Measurements from ENCODE around the gene ZNF512.

The ZNF512 gene

DNA sequence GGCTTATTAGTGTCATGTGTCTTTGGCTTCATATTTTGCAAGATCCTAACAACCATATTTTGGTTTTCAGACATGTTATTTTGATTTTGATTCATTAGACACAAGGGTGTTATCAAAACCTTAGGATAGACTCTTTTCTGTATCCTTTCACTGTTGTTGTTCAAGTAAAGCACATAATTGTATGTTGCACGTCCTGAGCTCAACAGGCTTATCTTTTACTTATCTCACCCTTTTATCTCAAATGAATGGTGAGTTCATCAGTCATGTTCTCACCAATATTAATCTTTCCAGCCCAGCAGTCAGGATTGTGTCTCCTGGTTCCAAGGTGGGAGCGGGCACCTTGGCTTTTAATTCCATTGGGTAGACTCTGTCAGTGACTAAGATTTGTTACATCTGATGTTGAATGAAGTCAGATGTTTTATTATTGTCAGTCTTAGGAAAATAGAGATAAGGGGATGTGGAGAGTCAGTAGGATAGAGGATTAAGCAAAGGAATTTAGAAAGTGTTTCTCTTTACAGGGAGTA, 57.9 kb downstream of the ZNF512 start:
- Histone ChIP-seq H3K9me3 (replicated peaks; ENCODE audit: low read length) (no peaks in the 10 kb centered on the region), H3K36me3 (ENCODE audit: insufficient read depth, low read length) (peaks cover 61% of the 10 kb centered on the region), H3K9ac (ENCODE audit: low read depth, low read length) (no peak overlapping the region), H3K4me3 (ENCODE audit: low read length) (no peak overlapping the region), H3K27me3 (ENCODE audit: control insufficient read depth, insufficient read depth, low read length) (no peaks in the 10 kb centered on the region), H3K4me2 (ENCODE audit: low read length) (no peak overlapping the region), H3K4me1 (ENCODE audit: control insufficient read depth, insufficient read depth, low read length) (peaks cover 25% of the 10 kb centered on the region)

- H3K36me3 ChIP-seq (ENCODE audit: insufficient read depth, low read length), result peaks cover 69% of the 10 kb centered on the region
- H3K27me3 ChIP-seq (ENCODE audit: control insufficient read depth, insufficient read depth, low read length), result no peaks in the 10 kb centered on the region
- no peaks in the 10 kb centered on the region for H3K9me3 ChIP-seq (replicated peaks; ENCODE audit: low read length)
- no peak overlapping the region for H3K4me2 ChIP-seq (ENCODE audit: low read length)
- H3K4me3 ChIP-seq (ENCODE audit: low read length), result no peak overlapping the region
- no peaks in the 10 kb centered on the region for H3K4me1 ChIP-seq (ENCODE audit: control insufficient read depth, insufficient read depth, low read length)
- H3K9ac ChIP-seq (ENCODE audit: low read depth, low read length), result no peak overlapping the region
Observed at GRCh38 chr2:27645197-27645596, 62.4 kb downstream of the ZNF512 start.

GRCh38 chr2:27647289-27647688, 64.4 kb downstream of the ZNF512 start:
- peaks cover 68% of the 10 kb centered on the region for H3K36me3 ChIP-seq (ENCODE audit: insufficient read depth, low read length)
- H3K4me1 ChIP-seq (ENCODE audit: control insufficient read depth, insufficient read depth, low read length), result no peaks in the 10 kb centered on the region
- H3K9ac ChIP-seq (ENCODE audit: low read depth, low read length), result no peak overlapping the region

GRCh38 chr2:27647737-27648136, 64.9 kb downstream of the ZNF512 start:
- no peaks in the 10 kb centered on the region for H3K27me3 ChIP-seq (ENCODE audit: control insufficient read depth, insufficient read depth, low read length)
- H3K4me2 ChIP-seq (ENCODE audit: low read length), result no peak overlapping the region
- H3K4me1 ChIP-seq (ENCODE audit: control insufficient read depth, insufficient read depth, low read length), result no peaks in the 10 kb centered on the region
- H3K9me3 ChIP-seq (replicated peaks; ENCODE audit: low read length), result no peaks in the 10 kb centered on the region
- H3K9ac ChIP-seq (ENCODE audit: low read depth, low read length), result no peak overlapping the region
- peaks cover 72% of the 10 kb centered on the region for H3K36me3 ChIP-seq (ENCODE audit: insufficient read depth, low read length)
- H3K4me3 ChIP-seq (ENCODE audit: low read length), result no peak overlapping the region

More at GRCh38 chr2:27647289-27647688, 64.4 kb downstream of the ZNF512 start:
- Histone ChIP-seq H3K4me3 (ENCODE audit: low read length) (no peak overlapping the region), H3K9me3 (replicated peaks; ENCODE audit: low read length) (no peaks in the 10 kb centered on the region), H3K27me3 (ENCODE audit: control insufficient read depth, insufficient read depth, low read length) (no peaks in the 10 kb centered on the region), H3K4me2 (ENCODE audit: low read length) (no peak overlapping the region)

DNA sequence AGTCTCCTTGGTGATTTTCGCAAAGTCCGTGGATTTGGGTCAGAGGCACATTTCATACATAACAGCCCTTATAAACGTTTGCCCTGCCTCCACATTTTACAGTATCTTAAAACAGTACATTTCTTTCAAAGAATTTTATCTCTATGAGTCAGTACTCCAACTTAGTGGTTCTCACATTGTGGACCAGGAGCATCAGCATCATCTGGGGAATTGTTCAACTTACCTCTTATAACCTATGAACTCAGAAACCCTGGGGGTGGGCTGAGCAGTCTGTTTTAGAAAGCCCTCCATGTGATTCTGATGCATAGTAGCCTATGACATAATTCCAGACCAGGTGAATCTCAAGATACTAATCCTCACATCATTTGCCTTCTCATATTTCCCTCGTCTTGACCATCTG, 68.2 kb downstream of the ZNF512 start:
- Histone ChIP-seq H3K9me3 (replicated peaks; ENCODE audit: low read length) (no peaks in the 10 kb centered on the region), H3K4me1 (ENCODE audit: control insufficient read depth, insufficient read depth, low read length) (peaks cover 3% of the 10 kb centered on the region), H3K4me3 (ENCODE audit: low read length) (no peak overlapping the region), H3K4me2 (ENCODE audit: low read length) (no peak overlapping the region), H3K36me3 (ENCODE audit: insufficient read depth, low read length) (peaks cover 81% of the 10 kb centered on the region), H3K9ac (ENCODE audit: low read depth, low read length) (no peak overlapping the region), H3K27me3 (ENCODE audit: control insufficient read depth, insufficient read depth, low read length) (no peaks in the 10 kb centered on the region)

DNA sequence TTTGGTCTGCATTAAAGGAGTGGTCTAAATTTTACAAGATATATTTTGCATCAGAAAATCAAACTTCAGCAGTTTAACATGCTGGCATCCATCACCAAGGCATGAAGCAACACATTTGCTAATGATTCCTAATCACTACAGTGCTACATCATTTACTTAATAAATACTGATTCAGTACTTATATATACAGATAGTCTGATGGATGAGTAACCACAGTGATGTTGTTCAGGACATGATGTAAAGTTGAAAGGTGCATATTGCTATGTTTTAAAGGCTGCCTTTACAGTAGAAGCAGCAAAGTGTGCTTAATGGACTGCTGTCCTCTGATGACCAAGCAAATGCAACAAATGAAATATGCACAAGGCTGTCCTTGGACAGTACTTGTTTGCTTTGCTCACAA, 69.5 kb downstream of the ZNF512 start:
- no peaks in the 10 kb centered on the region for H3K9me3 ChIP-seq (replicated peaks; ENCODE audit: low read length)
- peaks cover 77% of the 10 kb centered on the region for H3K36me3 ChIP-seq (ENCODE audit: insufficient read depth, low read length)
- no peak overlapping the region for H3K4me2 ChIP-seq (ENCODE audit: low read length)
- no peak overlapping the region for H3K4me3 ChIP-seq (ENCODE audit: low read length)
- H3K27me3 ChIP-seq (ENCODE audit: control insufficient read depth, insufficient read depth, low read length), result no peaks in the 10 kb centered on the region
- H3K9ac ChIP-seq (ENCODE audit: low read depth, low read length), result no peak overlapping the region
- H3K4me1 ChIP-seq (ENCODE audit: control insufficient read depth, insufficient read depth, low read length), result peaks cover 3% of the 10 kb centered on the region

- Histone ChIP-seq H3K4me2 (ENCODE audit: low read length) (no peak overlapping the region), H3K36me3 (ENCODE audit: insufficient read depth, low read length) (peaks cover 77% of the 10 kb centered on the region), H3K4me3 (ENCODE audit: low read length) (no peak overlapping the region), H3K4me1 (ENCODE audit: control insufficient read depth, insufficient read depth, low read length) (peaks cover 3% of the 10 kb centered on the region), H3K9me3 (replicated peaks; ENCODE audit: low read length) (no peaks in the 10 kb centered on the region), H3K27me3 (ENCODE audit: control insufficient read depth, insufficient read depth, low read length) (no peaks in the 10 kb centered on the region), H3K9ac (ENCODE audit: low read depth, low read length) (no peak overlapping the region)
Observed at GRCh38 chr2:27652790-27653189, 69.9 kb downstream of the ZNF512 start.

DNA sequence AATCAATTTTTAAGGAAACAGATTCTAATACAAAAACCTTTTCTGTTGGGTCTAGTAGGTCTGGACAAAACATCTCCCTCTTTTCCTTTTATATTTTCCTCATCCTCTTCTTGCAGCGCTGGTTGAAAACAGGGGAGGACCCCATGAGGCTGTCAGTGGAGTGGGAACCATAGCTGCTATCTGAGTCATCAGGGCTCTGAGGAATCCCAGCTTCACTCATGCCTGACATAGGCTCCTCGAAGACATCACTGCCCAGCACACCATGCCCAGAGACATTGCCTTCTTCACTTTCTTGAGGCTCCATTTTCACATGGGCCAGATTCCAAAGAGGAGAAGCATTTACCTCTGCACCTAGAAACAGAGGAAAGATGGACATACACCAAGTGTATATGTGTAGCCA, 70.6 kb downstream of the ZNF512 start:
- no peaks in the 10 kb centered on the region for H3K27me3 ChIP-seq (ENCODE audit: control insufficient read depth, insufficient read depth, low read length)
- H3K4me3 ChIP-seq (ENCODE audit: low read length), result no peak overlapping the region
- H3K4me2 ChIP-seq (ENCODE audit: low read length), result no peak overlapping the region
- H3K9me3 ChIP-seq (replicated peaks; ENCODE audit: low read length), result no peaks in the 10 kb centered on the region
- peaks cover 3% of the 10 kb centered on the region for H3K4me1 ChIP-seq (ENCODE audit: control insufficient read depth, insufficient read depth, low read length)
- H3K9ac ChIP-seq (ENCODE audit: low read depth, low read length), result no peak overlapping the region
- H3K36me3 ChIP-seq (ENCODE audit: insufficient read depth, low read length), result peaks cover 74% of the 10 kb centered on the region

DNA sequence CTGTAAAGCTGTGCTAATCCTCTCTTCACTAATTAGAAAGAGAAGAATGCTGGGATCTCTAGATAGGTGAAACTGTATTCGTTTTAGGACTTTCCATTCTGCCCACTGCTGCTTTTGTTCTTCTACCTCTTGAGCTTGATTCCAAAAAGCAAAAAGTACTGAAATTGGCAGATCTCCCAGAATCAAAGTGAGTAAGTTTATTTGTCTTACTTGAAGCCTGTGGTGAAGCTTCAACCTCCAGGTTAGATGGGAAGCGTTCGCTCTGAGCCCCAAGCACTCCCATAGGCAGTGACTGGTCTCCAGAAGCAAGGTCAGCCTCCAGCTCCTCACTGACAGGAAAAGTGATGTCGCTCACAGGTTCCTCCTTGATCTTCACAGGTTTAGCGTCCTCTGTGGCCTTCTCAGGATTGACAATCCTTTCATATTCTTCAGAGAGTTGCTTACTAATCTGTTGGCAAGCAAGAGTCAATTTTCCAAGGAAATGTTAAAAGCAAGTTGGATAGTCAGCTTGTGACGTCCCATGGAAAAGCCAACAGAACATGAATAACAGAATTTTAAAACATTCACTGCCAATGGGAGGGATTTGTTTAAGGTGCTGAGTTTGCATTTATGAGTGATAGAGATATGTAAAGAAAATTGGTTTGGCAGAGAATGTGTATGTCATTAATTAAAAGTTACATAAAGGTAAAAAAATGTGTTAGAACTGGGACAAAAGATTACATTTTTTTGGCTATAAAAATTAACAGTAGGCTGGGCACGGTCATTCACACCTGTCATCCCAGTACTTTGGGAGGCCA, 72.5 kb downstream of the ZNF512 start:
- Histone ChIP-seq H3K9ac (ENCODE audit: low read depth, low read length) (no peak overlapping the region), H3K9me3 (replicated peaks; ENCODE audit: low read length) (no peaks in the 10 kb centered on the region), H3K36me3 (ENCODE audit: insufficient read depth, low read length) (peaks cover 68% of the 10 kb centered on the region), H3K4me1 (ENCODE audit: control insufficient read depth, insufficient read depth, low read length) (peaks cover 3% of the 10 kb centered on the region), H3K4me2 (ENCODE audit: low read length) (no peak overlapping the region), H3K4me3 (ENCODE audit: low read length) (no peak overlapping the region), H3K27me3 (ENCODE audit: control insufficient read depth, insufficient read depth, low read length) (no peaks in the 10 kb centered on the region)

DNA sequence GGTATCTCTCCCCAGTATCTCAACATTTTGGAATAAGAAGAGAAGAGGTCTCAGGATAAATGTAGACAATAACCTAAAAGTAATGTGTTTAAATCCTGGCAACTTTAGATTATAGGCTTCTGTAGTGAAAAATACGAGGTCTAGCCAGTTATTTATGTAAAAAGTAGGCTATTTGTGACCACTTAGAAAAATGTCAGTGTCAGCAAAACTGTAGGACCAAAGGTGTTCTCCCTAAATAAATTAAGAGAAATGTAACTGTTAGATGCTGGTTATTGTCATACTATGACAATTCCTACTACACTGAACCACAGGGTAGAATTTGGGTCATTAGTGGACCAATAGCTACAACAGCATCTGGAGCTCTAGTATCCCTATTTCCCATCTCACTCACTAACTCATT, 78.5 kb downstream of the ZNF512 start:
- no peaks in the 10 kb centered on the region for H3K9me3 ChIP-seq (replicated peaks; ENCODE audit: low read length)
- H3K4me1 ChIP-seq (ENCODE audit: control insufficient read depth, insufficient read depth, low read length), result peaks cover 12% of the 10 kb centered on the region
- peaks cover 38% of the 10 kb centered on the region for H3K36me3 ChIP-seq (ENCODE audit: insufficient read depth, low read length)
- H3K27me3 ChIP-seq (ENCODE audit: control insufficient read depth, insufficient read depth, low read length), result no peaks in the 10 kb centered on the region
- H3K4me2 ChIP-seq (ENCODE audit: low read length), result no peak overlapping the region
- no peak overlapping the region for H3K9ac ChIP-seq (ENCODE audit: low read depth, low read length)
- no peak overlapping the region for H3K4me3 ChIP-seq (ENCODE audit: low read length)

GRCh38 chr2:27663285-27664153, 80.7 kb downstream of the ZNF512 start, which contains the start of the genes SLC4A1AP and SUPT7L:
Gene SLC4A1AP, plus strand, starts transcription at chr2:27663889. Its CDS starts 26 bp downstream, at chr2:27663915.
Gene SUPT7L, minus strand, starts transcription at chr2:27663614. Its CDS starts 1,422 bp downstream, at chr2:27662192.
- peak within 1 kb of the TSS; percentile 89 for H3K9ac ChIP-seq (ENCODE audit: low read depth, low read length)
- H3K27me3 ChIP-seq (ENCODE audit: control insufficient read depth, insufficient read depth, low read length), result no peaks in the 10 kb centered on the region
- H3K4me3 ChIP-seq (ENCODE audit: low read length), result peak within 1 kb of the TSS; percentile 88
- peak within 1 kb of the TSS; percentile 80 for H3K4me2 ChIP-seq (ENCODE audit: low read length)
- H3K4me1 ChIP-seq (ENCODE audit: control insufficient read depth, insufficient read depth, low read length), result peaks cover 12% of the 10 kb centered on the region
- H3K9me3 ChIP-seq (replicated peaks; ENCODE audit: low read length), result no peaks in the 10 kb centered on the region
- peaks cover 34% of the 10 kb centered on the region for H3K36me3 ChIP-seq (ENCODE audit: insufficient read depth, low read length)

Measured in skeletal muscle satellite cell (primary cell).